IgD-negative memory B cell (primary cell): ENCODE measurements around the gene NARS2. TPM values are rescaled to one million over a fixed set of nuclear protein-coding genes. Genes with fewer than 3 reads are reported as not detected.
"Not testable (repeated sequence)": the region's sequence is repeated elsewhere in the genome, so short reads cannot be mapped to it uniquely, and the experiment has no call there.

ENCODE experiments used
- H3K27ac Mint-ChIP-seq, 3 donors: one replicate each; pipeline ENCODE4 v1.8.0; 2020 to 2022; ENCODE audit warnings: mild to moderate bottlenecking in 3 of 3, mixed read lengths in 3 of 3, moderate library complexity in 1 of 3
- H3K27me3 Mint-ChIP-seq: one replicate; pipeline ENCODE4 v1.8.0; 2021; ENCODE audit warnings: mixed read lengths
- H3K36me3 Mint-ChIP-seq: one replicate; pipeline ENCODE4 v1.8.0; 2020; ENCODE audit warnings: mild to moderate bottlenecking, mixed read lengths
- H3K4me1 Mint-ChIP-seq, 3 donors: one replicate each; pipeline ENCODE4 v1.8.0; 2020 to 2022; ENCODE audit warnings: mixed read lengths in 3 of 3, mild to moderate bottlenecking in 1 of 3
- H3K4me3 Mint-ChIP-seq, 4 donors: one replicate each; pipeline ENCODE4 v1.8.0; 2020 to 2022; ENCODE audit warnings: mild to moderate bottlenecking in 4 of 4, mixed read lengths in 4 of 4, moderate library complexity in 3 of 4
- H3K9me3 Mint-ChIP-seq, 3 donors: one replicate each; pipeline ENCODE4 v1.8.0; 2020 to 2021; ENCODE audit warnings: mixed read lengths in 3 of 3, mild to moderate bottlenecking in 1 of 3
- polyA plus RNA-seq: library from polyadenylated mRNA; unstranded; fragments of 300-500 nt; fragmentation: Illumina TruSeq; gene quantifications from one replicate; pipeline ENCODE4 v1.2.3, GENCODE V29; 2021

Gene NARS2
- polyA plus RNA-seq, 1 donor from 2014 or later, result 13.5 TPM

GRCh38 chr11:78563090-78563489 lies 11.6 kb downstream of the NARS2 start:
- not testable (repeated sequence) for H3K27ac Mint-ChIP-seq, H3K9me3 Mint-ChIP-seq, H3K27me3 Mint-ChIP-seq, H3K4me3 Mint-ChIP-seq, H3K36me3 Mint-ChIP-seq
- peaks cover 22 to 30% (median 23%) of the 10 kb centered on the region in 3 donors for H3K4me1 Mint-ChIP-seq

GRCh38 chr11:78562398-78562797 lies 12.3 kb downstream of the NARS2 start:
- Mint-ChIP-seq H3K27ac (peak overlapping the region in 1 of 3 donors; percentile 84), H3K9me3 (no peaks in the 10 kb centered on the region), H3K36me3 (no peaks in the 10 kb centered on the region), H3K4me1 (peaks cover 22 to 30% (median 23%) of the 10 kb centered on the region in 3 donors), H3K27me3 (no peaks in the 10 kb centered on the region), H3K4me3 (peak overlapping the region in 1 of 4 donors; percentile 50)

- Mint-ChIP-seq H3K4me3 (peak overlapping the region in 1 of 4 donors; percentile 83), H3K36me3 (peaks cover 5% of the 10 kb centered on the region), H3K27ac (peak overlapping the region in 1 of 3 donors; percentile 45), H3K4me1 (peaks cover 18 to 23% (median 20%) of the 10 kb centered on the region in 3 donors), H3K27me3 (no peaks in the 10 kb centered on the region), H3K9me3 (no peaks in the 10 kb centered on the region)
These were observed 13.7 kb downstream of the NARS2 start for GRCh38 chr11:78560826-78561484.

GRCh38 chr11:78560153-78560552 lies 14.5 kb downstream of the NARS2 start:
- Mint-ChIP-seq H3K4me1 (peaks cover 18 to 23% (median 20%) of the 10 kb centered on the region in 3 donors), H3K9me3 (no peaks in the 10 kb centered on the region), H3K36me3 (peaks cover 10% of the 10 kb centered on the region), H3K27ac (peak overlapping the region in 1 of 3 donors; percentile 14), H3K27me3 (no peaks in the 10 kb centered on the region), H3K4me3 (peak overlapping the region in 2 of 4 donors; percentile 45 to 83)

GRCh38 chr11:78557236-78557635 lies 17.4 kb downstream of the NARS2 start:
- H3K36me3 Mint-ChIP-seq, result peaks cover 11% of the 10 kb centered on the region
- no peak overlapping the region for H3K4me3 Mint-ChIP-seq
- peaks cover 0 to 5% (median 1%) of the 10 kb centered on the region in 3 donors for H3K9me3 Mint-ChIP-seq
- no peaks in the 10 kb centered on the region for H3K27me3 Mint-ChIP-seq
- no peak overlapping the region for H3K27ac Mint-ChIP-seq
- peaks cover 16 to 19% (median 16%) of the 10 kb centered on the region in 3 donors for H3K4me1 Mint-ChIP-seq

- no peaks in the 10 kb centered on the region for H3K27me3 Mint-ChIP-seq
- no peak overlapping the region for H3K4me3 Mint-ChIP-seq
- H3K4me1 Mint-ChIP-seq, result peaks cover 7 to 13% (median 11%) of the 10 kb centered on the region in 3 donors
- peak overlapping the region in 1 of 3 donors; percentile 71 for H3K27ac Mint-ChIP-seq
- peaks cover 13% of the 10 kb centered on the region for H3K36me3 Mint-ChIP-seq
- peaks cover 0 to 7% (median 1%) of the 10 kb centered on the region in 3 donors for H3K9me3 Mint-ChIP-seq
These were observed 19.1 kb downstream of the NARS2 start for GRCh38 chr11:78555592-78555991.

- Mint-ChIP-seq H3K9me3 (peaks cover 0 to 7% (median 1%) of the 10 kb centered on the region in 3 donors), H3K27ac (no peak overlapping the region)
These were observed 21.8 kb downstream of the NARS2 start for GRCh38 chr11:78552881-78553280.

GRCh38 chr11:78552139-78552538 lies 22.5 kb downstream of the NARS2 start:
- not testable (repeated sequence) for H3K4me1 Mint-ChIP-seq, H3K9me3 Mint-ChIP-seq, H3K27ac Mint-ChIP-seq, H3K27me3 Mint-ChIP-seq
- peak overlapping the region in 1 of 4 donors; percentile 60 for H3K4me3 Mint-ChIP-seq
- peaks cover 11% of the 10 kb centered on the region for H3K36me3 Mint-ChIP-seq

More at GRCh38 chr11:78552881-78553280, 21.8 kb downstream of the NARS2 start:
- H3K4me1 Mint-ChIP-seq, result peaks cover 0 to 3% (median 2%) of the 10 kb centered on the region in 3 donors
- no peaks in the 10 kb centered on the region for H3K27me3 Mint-ChIP-seq
- peaks cover 13% of the 10 kb centered on the region for H3K36me3 Mint-ChIP-seq
- no peak overlapping the region for H3K4me3 Mint-ChIP-seq

- no peaks in the 10 kb centered on the region for H3K27me3 Mint-ChIP-seq
- peaks cover 0 to 3% (median 2%) of the 10 kb centered on the region in 3 donors for H3K4me1 Mint-ChIP-seq
- no peak overlapping the region for H3K4me3 Mint-ChIP-seq
- peaks cover 0 to 7% (median 1%) of the 10 kb centered on the region in 3 donors for H3K9me3 Mint-ChIP-seq
- no peak overlapping the region for H3K27ac Mint-ChIP-seq
- H3K36me3 Mint-ChIP-seq, result peaks cover 11% of the 10 kb centered on the region
These were observed 23.6 kb downstream of the NARS2 start for GRCh38 chr11:78551066-78551465.

GRCh38 chr11:78549624-78550409 lies 24.8 kb downstream of the NARS2 start:
- Mint-ChIP-seq H3K4me1 (peaks cover 1 to 4% (median 3%) of the 10 kb centered on the region in 3 donors), H3K9me3 (peaks cover 0 to 7% (median 1%) of the 10 kb centered on the region in 3 donors), H3K27me3 (no peaks in the 10 kb centered on the region), H3K36me3 (peaks cover 8% of the 10 kb centered on the region), H3K4me3 (no peak overlapping the region), H3K27ac (peak overlapping the region in 1 of 3 donors; percentile 57)

- H3K4me1 Mint-ChIP-seq, result peaks cover 1 to 5% (median 4%) of the 10 kb centered on the region in 3 donors
- peaks cover 7% of the 10 kb centered on the region for H3K36me3 Mint-ChIP-seq
- H3K27me3 Mint-ChIP-seq, result no peaks in the 10 kb centered on the region
- peaks cover 0 to 7% (median 0%) of the 10 kb centered on the region in 3 donors for H3K9me3 Mint-ChIP-seq
- H3K27ac Mint-ChIP-seq, result peak overlapping the region in 1 of 3 donors; percentile 57
- no peak overlapping the region for H3K4me3 Mint-ChIP-seq
These were observed 25.6 kb downstream of the NARS2 start for GRCh38 chr11:78548911-78549590.

GRCh38 chr11:78547931-78548705 lies 26.5 kb downstream of the NARS2 start:
- H3K4me3 Mint-ChIP-seq, result no peak overlapping the region
- H3K27me3 Mint-ChIP-seq, result no peaks in the 10 kb centered on the region
- H3K27ac Mint-ChIP-seq, result peak overlapping the region in 1 of 3 donors; percentile 57
- H3K9me3 Mint-ChIP-seq, result peaks cover 0 to 7% (median 0%) of the 10 kb centered on the region in 3 donors
- peaks cover 5 to 7% (median 6%) of the 10 kb centered on the region in 3 donors for H3K4me1 Mint-ChIP-seq
- peaks cover 9% of the 10 kb centered on the region for H3K36me3 Mint-ChIP-seq

- peaks cover 11% of the 10 kb centered on the region for H3K36me3 Mint-ChIP-seq
- H3K4me1 Mint-ChIP-seq, result peaks cover 16 to 25% (median 23%) of the 10 kb centered on the region in 3 donors
- no peaks in the 10 kb centered on the region for H3K9me3 Mint-ChIP-seq
- H3K4me3 Mint-ChIP-seq, result peak overlapping the region in 2 of 4 donors; percentile 75 to 78
- H3K27me3 Mint-ChIP-seq, result no peaks in the 10 kb centered on the region
- H3K27ac Mint-ChIP-seq, result peak overlapping the region; percentile 7 to 86 (median 20)
These were observed 32.7 kb downstream of the NARS2 start for GRCh38 chr11:78542007-78542406.

GRCh38 chr11:78541537-78541936 lies 33.1 kb downstream of the NARS2 start:
- Mint-ChIP-seq H3K9me3 (no peaks in the 10 kb centered on the region), H3K4me1 (peaks cover 16 to 25% (median 23%) of the 10 kb centered on the region in 3 donors), H3K27ac (peak overlapping the region in 2 of 3 donors; percentile 45 to 86), H3K36me3 (peaks cover 12% of the 10 kb centered on the region), H3K27me3 (no peaks in the 10 kb centered on the region), H3K4me3 (peak overlapping the region in 1 of 4 donors; percentile 75)
